ENCODE results near the gene SFRP4. TPM values are rescaled to one million over a fixed set of nuclear protein-coding genes. Genes with fewer than 3 reads are reported as not detected.

Gene SFRP4
- total RNA-seq, 4 donors from 2014 or later: 17.4 to 107 (median 73.2) TPM

DNA sequence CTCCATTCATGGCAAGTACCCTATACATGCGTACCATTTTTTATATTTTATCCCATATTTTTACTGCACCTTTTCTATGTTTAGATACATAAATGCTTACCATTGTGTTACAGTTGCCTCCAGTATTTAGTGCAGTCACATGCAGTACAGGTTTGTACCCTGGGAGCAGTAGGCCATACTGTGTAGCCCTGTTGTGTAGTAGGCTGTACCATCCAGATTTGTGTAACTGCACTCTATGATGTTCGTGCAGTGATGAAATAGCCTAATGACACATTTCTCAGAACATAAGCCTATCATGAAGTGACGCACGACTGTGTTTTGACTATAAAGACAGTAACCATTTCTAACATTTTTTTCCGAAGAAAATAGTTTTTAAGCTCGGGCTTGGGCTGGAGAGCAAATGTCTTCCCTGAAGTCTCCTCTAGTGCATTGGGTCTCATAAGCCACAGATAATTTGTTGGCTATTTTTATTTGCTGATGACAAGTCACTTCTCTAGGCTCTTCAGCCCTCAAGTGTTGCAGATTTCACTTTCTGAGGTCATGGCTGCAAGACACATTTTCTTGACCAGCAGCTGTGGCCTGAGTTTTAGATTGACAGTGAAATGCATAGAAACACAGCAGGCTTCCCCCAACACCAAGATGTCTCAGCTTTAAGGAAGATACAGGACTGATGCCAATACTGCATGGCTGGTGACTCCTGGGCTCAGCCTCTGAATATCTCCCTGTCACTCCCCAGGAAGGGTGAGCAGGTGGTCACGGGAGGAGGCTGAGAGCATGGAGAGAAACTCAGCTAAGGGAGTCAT lies 30.7 kb upstream of the SFRP4 start:
- intact Hi-C loops (cut with DNase I; ENCODE audit: low total_unique reads): no loop called here
- Histone ChIP-seq H3K4me1 (peaks cover 0 to 7% of the 10 kb centered on the region in 2 donors), H3K4me3 (no peak overlapping the region), H3K9me3 (no peaks in the 10 kb centered on the region), H3K36me3 (no peaks in the 10 kb centered on the region), H3K27ac (no peak overlapping the region), H3K27me3 (no peaks in the 10 kb centered on the region)
- no peak for DNase-seq
- TF ChIP-seq, protein P1, sequence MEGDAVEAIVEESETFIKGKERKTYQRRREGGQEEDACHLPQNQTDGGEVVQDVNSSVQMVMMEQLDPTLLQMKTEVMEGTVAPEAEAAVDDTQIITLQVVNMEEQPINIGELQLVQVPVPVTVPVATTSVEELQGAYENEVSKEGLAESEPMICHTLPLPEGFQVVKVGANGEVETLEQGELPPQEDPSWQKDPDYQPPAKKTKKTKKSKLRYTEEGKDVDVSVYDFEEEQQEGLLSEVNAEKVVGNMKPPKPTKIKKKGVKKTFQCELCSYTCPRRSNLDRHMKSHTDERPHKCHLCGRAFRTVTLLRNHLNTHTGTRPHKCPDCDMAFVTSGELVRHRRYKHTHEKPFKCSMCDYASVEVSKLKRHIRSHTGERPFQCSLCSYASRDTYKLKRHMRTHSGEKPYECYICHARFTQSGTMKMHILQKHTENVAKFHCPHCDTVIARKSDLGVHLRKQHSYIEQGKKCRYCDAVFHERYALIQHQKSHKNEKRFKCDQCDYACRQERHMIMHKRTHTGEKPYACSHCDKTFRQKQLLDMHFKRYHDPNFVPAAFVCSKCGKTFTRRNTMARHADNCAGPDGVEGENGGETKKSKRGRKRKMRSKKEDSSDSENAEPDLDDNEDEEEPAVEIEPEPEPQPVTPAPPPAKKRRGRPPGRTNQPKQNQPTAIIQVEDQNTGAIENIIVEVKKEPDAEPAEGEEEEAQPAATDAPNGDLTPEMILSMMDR (IDR thresholded peaks at IDR 0.05): no peak
- no peak for TF ChIP-seq POLR2A (IDR thresholded peaks at IDR 0.05)

DNA sequence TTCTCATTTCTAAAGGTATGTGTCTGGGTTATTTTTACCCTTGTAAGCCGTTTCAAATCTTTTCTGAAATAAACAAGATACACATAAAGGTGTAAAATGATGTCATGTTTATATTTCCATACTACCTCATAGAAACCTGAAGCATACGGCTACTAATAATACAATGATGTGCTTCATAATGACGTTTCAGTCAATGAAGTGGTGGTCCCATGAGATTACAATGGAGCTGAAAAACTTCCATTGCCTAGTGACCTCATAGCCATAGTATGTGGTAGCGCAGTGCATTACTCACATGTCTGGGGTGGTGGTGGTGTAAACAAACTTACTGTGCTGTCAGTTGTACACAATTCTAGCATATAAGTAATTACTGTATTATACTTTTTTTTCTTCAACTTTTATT lies 28.7 kb upstream of the SFRP4 start:
- Histone ChIP-seq H3K27ac (no peak overlapping the region), H3K36me3 (no peaks in the 10 kb centered on the region), H3K4me1 (peaks cover 0 to 7% of the 10 kb centered on the region in 2 donors), H3K27me3 (no peaks in the 10 kb centered on the region), H3K9me3 (no peaks in the 10 kb centered on the region), H3K4me3 (no peak overlapping the region)
- no peak for TF ChIP-seq POLR2A (IDR thresholded peaks at IDR 0.05)
- TF ChIP-seq, protein P1 (IDR thresholded peaks at IDR 0.05): no peak
- DNase-seq: no peak
- intact Hi-C loops (cut with DNase I; ENCODE audit: low total_unique reads): no loop called here

DNA sequence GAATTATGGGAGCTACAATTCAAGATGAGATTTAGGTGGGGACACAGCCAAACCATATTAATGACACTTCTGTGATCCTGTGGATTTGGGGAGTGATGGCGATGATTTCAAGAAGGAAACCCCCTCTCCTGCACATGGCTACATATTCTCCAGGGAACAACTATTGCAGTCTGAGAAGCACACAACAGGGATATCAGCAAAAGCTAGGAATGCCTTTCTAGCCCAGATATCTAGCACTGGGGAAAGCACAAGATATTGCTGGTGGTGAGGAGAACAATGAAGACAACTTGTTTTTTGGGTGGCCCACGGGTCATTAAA lies 28.1 kb upstream of the SFRP4 start:
- no peak for DNase-seq
- peak overlapping the region in 1 of 2 donors; percentile 75 for H3K27ac ChIP-seq
- peaks cover 0 to 7% of the 10 kb centered on the region in 2 donors for H3K4me1 ChIP-seq
- H3K4me3 ChIP-seq: no peak overlapping the region
- no peaks in the 10 kb centered on the region for H3K36me3 ChIP-seq
- intact Hi-C loops (cut with DNase I; ENCODE audit: low total_unique reads): no loop called here
- no peaks in the 10 kb centered on the region for H3K27me3 ChIP-seq
- no peaks in the 10 kb centered on the region for H3K9me3 ChIP-seq
- TF ChIP-seq, protein P1 (IDR thresholded peaks at IDR 0.05): no peak
- no peak for TF ChIP-seq POLR2A (IDR thresholded peaks at IDR 0.05)

DNA sequence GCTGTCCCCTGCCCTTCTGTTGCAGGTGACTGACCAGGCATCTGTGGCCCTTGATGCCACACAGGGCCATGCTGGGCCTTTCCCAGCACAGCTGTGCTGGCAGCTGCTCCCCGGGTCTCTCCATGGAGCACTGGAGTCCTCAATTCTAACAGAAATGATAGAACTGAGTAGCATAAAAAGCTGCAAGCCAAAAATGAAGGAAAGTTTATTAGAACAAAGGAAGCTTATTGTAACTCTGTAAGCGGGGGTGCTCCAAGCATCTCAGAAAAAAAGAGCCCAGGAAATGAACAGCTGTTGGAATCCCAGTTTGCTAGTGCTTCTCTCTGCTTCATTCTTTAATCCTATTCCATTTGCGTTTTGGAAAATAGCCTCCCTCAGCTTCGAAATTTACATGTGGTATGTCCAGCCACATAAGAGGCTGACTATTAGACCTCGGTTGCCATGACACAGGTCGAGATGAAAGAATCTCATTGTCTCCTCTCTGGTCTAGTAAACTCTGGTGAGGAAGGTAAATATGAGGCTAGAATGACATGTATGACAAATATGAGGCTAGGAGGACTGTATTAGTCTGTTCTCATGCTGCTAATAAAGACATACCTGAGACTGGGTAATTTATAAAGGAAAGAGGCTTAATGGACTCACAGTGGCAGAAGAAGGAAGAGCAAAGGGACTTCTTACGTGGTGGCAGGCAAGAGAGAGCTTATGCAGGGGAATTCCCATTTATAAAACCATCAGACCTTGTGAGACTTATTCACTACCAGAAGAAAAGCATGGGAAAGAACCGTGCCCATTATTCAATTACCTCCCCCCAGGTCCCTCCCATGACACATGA lies 27.5 kb upstream of the SFRP4 start:
- intact Hi-C loops (cut with DNase I; ENCODE audit: low total_unique reads): no loop called here
- Histone ChIP-seq H3K4me3 (no peak overlapping the region), H3K36me3 (no peaks in the 10 kb centered on the region), H3K27ac (peak overlapping the region; percentile 66 to 75), H3K9me3 (no peaks in the 10 kb centered on the region), H3K27me3 (no peaks in the 10 kb centered on the region), H3K4me1 (peaks cover 0 to 7% of the 10 kb centered on the region in 2 donors)
- TF ChIP-seq POLR2A (IDR thresholded peaks at IDR 0.05): no peak
- TF ChIP-seq, protein P1 (IDR thresholded peaks at IDR 0.05): no peak
- no peak for DNase-seq

Measured in uterus (tissue), 4 donors.